Measurements from ENCODE around the gene ACOX3. TPM values are rescaled to one million over a fixed set of nuclear protein-coding genes. Genes with fewer than 3 reads are reported as not detected.

Gene ACOX3
- total RNA-seq, 2 experiments from 2014 or later, result 24.2 to 27.8 TPM

- Mint-ChIP-seq H3K27me3 (no peaks in the 10 kb centered on the region), H3K27ac (peak overlapping the region; percentile 73), H3K36me3 (ENCODE audit: low read depth) (peaks cover 14% of the 10 kb centered on the region), H3K9me3 (no peaks in the 10 kb centered on the region), H3K4me1 (ENCODE audit: low read depth) (peaks cover 56% of the 10 kb centered on the region), H3K4me3 (peak overlapping the region; percentile 89)
- TF ChIP-seq, protein P1, sequence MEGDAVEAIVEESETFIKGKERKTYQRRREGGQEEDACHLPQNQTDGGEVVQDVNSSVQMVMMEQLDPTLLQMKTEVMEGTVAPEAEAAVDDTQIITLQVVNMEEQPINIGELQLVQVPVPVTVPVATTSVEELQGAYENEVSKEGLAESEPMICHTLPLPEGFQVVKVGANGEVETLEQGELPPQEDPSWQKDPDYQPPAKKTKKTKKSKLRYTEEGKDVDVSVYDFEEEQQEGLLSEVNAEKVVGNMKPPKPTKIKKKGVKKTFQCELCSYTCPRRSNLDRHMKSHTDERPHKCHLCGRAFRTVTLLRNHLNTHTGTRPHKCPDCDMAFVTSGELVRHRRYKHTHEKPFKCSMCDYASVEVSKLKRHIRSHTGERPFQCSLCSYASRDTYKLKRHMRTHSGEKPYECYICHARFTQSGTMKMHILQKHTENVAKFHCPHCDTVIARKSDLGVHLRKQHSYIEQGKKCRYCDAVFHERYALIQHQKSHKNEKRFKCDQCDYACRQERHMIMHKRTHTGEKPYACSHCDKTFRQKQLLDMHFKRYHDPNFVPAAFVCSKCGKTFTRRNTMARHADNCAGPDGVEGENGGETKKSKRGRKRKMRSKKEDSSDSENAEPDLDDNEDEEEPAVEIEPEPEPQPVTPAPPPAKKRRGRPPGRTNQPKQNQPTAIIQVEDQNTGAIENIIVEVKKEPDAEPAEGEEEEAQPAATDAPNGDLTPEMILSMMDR (IDR thresholded peaks at IDR 0.05), result no peak
- DNase-seq, result no peak
- POLR2A ChIA-PET, result interaction anchor here (3.0 to 4.5 kb wide), 2 partner anchors 12 to 13 kb away, joined by 8 to 34 read pairs; no protein-coding TSS in a partner anchor
- ATAC-seq, result no peak
- CTCF ChIA-PET, result interaction anchor here (1.2 to 4.6 kb wide), 3 partner anchors 13 to 220 kb away, joined by 4 to 19 read pairs (median 4); no protein-coding TSS in a partner anchor
- intact Hi-C loops (cut with micrococcal nuclease), result no loop called here
Measured at GRCh38 chr4:8441499-8442091, 1.1 kb upstream of the ACOX3 start.

DNA sequence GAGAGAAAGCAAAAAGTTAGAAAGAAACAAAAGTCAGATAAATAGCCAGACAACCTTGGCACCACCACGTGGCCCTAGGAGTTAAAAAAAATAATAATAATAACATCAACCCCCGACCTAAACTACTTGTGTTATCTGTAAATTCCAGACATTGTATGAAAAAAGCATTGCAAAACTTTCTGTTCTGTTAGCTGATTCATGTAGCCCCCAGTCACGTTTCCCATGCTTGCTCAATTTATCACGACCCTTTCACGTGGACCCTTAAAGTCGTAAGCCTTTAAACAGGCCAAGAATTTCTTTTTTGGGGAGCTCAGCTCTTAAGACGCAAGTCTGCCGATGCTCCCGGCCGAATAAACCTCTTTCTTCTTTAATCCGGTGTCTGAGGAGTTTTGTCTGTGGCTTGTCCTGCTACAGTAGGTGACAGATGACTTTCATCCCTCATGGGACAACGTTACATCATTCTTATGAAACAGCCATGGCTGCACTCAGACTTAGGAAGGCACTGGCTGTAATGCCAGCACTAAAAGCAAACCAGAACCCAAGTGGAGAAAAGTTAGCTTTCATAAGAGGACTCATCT, 520 bp downstream of the ACOX3 start:
- peaks cover 9% of the 10 kb centered on the region for H3K36me3 Mint-ChIP-seq (ENCODE audit: low read depth)
- DNase-seq (peak; percentile 47), ATAC-seq (peak; percentile 50)
- H3K4me3 Mint-ChIP-seq, result peak overlapping the region; percentile 89
- no peaks in the 10 kb centered on the region for H3K9me3 Mint-ChIP-seq
- H3K27me3 Mint-ChIP-seq, result no peaks in the 10 kb centered on the region
- CTCF ChIA-PET, result interaction anchor here (0.9 to 4.6 kb wide), 3 partner anchors 11 to 219 kb away, joined by 3 to 19 read pairs (median 4); no protein-coding TSS in a partner anchor
- peak overlapping the region; percentile 93 for H3K27ac Mint-ChIP-seq
- TF ChIP-seq, protein P1 (IDR thresholded peaks at IDR 0.05), result no peak
- peaks cover 57% of the 10 kb centered on the region for H3K4me1 Mint-ChIP-seq (ENCODE audit: low read depth)
- POLR2A ChIA-PET, result interaction anchor here (0.6 to 4.5 kb wide), 8 partner anchors 8 to 198 kb away, joined by 3 to 34 read pairs (median 3); no protein-coding TSS in a partner anchor
- intact Hi-C loops (cut with micrococcal nuclease), result no loop called here

GRCh38 chr4:8439168-8439567, 1.4 kb downstream of the ACOX3 start:
- POLR2A ChIA-PET, result interaction anchor here (1.0 to 4.5 kb wide), 4 partner anchors 11 to 29 kb away, joined by 3 to 34 read pairs (median 8); no protein-coding TSS in a partner anchor
- Mint-ChIP-seq H3K4me1 (ENCODE audit: low read depth) (peaks cover 65% of the 10 kb centered on the region), H3K9me3 (no peaks in the 10 kb centered on the region), H3K27me3 (no peaks in the 10 kb centered on the region), H3K4me3 (peak overlapping the region; percentile 89), H3K36me3 (ENCODE audit: low read depth) (peaks cover 12% of the 10 kb centered on the region), H3K27ac (peak overlapping the region; percentile 26)
- TF ChIP-seq, protein P1 (IDR thresholded peaks at IDR 0.05), result no peak
- DNase-seq (no peak), ATAC-seq (no peak)
- intact Hi-C loops (cut with micrococcal nuclease), result no loop called here
- CTCF ChIA-PET, result interaction anchor here (1.2 to 4.6 kb wide), 2 partner anchors 10 to 240 kb away, joined by 3 to 19 read pairs; partner anchors contain the start of gene SH3TC1

DNA sequence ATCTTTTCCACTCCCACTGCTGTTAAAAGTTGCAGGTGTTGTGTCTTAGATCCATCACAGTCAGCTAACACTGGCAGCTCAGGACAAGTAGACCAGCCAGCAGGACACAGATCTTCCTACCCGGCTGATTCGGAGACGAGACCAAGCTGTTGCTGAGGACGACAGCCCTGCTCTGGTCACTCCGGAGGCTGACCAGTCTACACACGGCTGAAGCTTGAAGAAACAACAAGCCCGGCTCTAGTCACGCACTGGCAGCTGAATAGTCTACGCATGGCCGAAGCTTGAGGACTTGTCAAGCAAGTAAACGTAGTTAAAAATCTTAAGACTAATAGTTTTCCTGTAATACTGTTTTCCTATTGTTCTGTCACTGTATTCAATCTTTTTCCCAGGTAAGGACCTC, 1.8 kb downstream of the ACOX3 start:
- peak overlapping the region; percentile 36 for H3K27ac Mint-ChIP-seq
- no peaks in the 10 kb centered on the region for H3K9me3 Mint-ChIP-seq
- H3K27me3 Mint-ChIP-seq, result no peaks in the 10 kb centered on the region
- TF ChIP-seq, protein P1 (IDR thresholded peaks at IDR 0.05), result no peak
- ChIA-PET POLR2A (interaction anchor here (1.0 to 4.5 kb wide), 2 partner anchors 10 to 28 kb away, joined by 3 to 34 read pairs; no protein-coding TSS in a partner anchor), CTCF (interaction anchor here (1.2 to 4.6 kb wide), 2 partner anchors 10 to 240 kb away, joined by 3 to 19 read pairs; partner anchors contain the start of gene SH3TC1)
- DNase-seq, result no peak
- peaks cover 12% of the 10 kb centered on the region for H3K36me3 Mint-ChIP-seq (ENCODE audit: low read depth)
- peaks cover 61% of the 10 kb centered on the region for H3K4me1 Mint-ChIP-seq (ENCODE audit: low read depth)
- ATAC-seq, result no peak
- H3K4me3 Mint-ChIP-seq, result peak overlapping the region; percentile 89
- intact Hi-C loops (cut with micrococcal nuclease), result no loop called here

Measured in activated CD8-positive, alpha-beta T cell treated with anti-CD3 and anti-CD28 coated beads for 36 hours (primary cell).